ENCODE results near the gene MDC1.
A peak's percentile ranks its signal among the peaks of the same experiment; 100 is the strongest.
"Not testable (repeated sequence)": the region's sequence is repeated elsewhere in the genome, so short reads cannot be mapped to it uniquely, and the experiment has no call there.

MDC1 gene

DNA sequence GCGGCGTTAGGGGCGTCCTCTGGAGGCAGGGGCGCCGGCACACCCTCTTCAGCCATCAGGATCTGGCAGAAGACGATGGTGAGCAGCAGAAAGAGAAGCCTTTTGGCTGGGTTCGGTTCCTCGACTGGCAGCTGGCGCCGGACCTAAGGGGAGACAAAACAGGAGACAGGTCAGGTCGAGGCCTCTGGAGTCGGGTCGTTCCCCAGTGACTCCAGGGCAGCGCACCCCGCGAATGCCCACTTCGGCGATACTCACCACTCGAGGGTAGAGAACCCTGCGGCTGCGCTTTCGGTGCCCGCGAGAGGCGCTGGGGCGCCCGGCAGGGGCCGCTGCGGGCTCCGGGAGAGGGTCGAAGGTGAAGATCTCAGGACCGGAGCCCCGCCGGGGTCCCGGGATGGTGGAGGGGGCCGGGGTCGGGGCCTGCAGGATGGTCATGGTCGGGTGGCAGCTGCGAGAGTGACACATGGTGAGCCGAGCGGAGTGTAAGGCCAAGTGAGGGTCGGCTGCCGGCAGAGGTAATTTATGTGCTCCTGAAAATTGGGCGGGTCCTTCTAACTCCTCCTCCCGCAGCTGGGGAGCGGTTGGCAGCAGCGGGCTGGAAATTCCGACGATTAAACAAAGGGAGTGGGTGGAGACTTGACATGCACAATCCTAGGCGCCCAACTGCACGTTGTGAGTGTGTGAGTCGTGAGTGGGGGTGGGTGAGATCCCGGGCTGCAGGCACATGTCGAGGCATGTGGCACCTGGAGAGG, 27.1 kb upstream of the MDC1 start, which contains the start of gene IER3:
Gene IER3 (minus strand): TSS at position 494 of the 752 bp plus-strand sequence. CDS start 29 bp downstream, at position 465.
- DNase-seq, result peak; percentile 74

- no peak for DNase-seq
These were observed 26.3 kb upstream of the MDC1 start for GRCh38 chr6:30743099-30744053.

- DNase-seq, result peak; percentile 97
These were observed 25.4 kb upstream of the MDC1 start, which contains the start of gene FLOT1 for GRCh38 chr6:30742316-30743098. TSS of gene FLOT1 (minus strand) at chr6:30742687. CDS start at chr6:30742189, 498 bp downstream.

GRCh38 chr6:30741789-30742315, 24.8 kb upstream of the MDC1 start:
- DNase-seq, result no peak

DNA sequence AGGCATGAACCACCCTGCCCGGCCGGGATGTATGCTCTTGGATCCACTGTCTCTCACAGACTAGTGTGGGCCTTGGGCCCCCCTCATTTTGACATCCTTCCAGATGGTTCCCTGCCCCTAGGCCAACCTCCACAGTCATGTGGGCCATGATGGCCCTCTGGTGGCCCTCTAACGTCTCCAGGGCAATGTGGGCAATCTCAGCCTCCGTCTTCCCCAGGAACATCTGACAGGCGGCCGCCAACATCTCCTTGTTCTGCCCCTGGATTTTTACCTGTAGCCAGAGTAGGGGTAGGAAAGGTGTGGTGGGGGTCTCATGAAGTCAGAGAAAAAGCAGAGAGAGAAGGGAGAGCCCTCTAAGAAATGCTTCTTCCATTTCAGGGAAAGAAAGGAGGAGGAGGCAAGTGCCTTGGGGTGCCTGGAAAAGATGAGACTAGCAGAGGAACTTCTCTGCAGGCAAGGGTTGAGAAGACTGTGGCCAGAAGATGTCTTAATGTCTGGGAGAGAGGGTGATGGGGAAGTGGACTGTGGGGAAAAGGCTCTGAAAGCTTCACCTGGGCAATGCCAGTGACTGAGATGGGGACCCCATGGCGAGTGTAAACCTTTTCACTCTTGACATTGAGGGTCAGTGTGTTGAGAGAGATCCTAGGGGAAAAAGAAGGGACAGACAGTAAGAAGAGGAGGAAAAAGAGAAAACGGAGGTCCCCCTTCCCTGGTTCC, 24.1 kb upstream of the MDC1 start:
- DNase-seq, result no peak

DNA sequence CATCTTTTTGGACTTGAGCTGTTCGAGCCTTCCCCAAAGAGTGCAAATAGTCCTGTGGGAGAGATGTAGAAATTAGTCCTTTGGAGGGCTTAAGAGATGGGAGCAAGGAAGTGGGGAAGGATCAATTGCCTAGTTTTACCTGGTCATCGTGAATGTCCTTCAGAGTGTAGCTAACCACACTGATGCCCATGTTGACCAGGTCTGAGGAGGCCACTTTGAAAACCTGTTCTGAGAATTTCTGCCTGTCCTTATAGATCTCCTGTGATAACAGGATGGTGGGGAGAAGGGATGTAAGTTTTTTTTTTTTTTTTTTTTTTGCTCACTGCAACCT, 23.4 kb upstream of the MDC1 start:
- no peak for DNase-seq

DNA sequence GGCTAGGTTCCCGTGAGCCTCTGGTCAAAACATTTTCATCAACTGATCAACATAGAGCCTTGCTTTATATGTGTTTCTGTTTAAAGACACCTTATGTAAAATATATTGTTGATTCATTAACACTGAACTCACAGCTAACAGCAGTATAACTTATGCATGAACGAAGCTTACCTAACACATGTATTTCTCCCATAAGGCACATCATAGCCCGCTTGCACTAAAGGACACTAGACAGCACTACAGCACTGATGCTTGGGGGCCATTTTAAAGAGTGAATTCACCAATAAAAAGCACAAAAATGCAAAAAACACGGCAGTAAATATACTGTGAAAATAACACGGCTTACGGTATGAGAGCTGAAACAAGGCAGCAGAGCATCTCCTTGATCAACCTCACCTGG, 21.5 kb upstream of the MDC1 start:
- no peak for DNase-seq

- DNase-seq, result peak; percentile 30
These were observed 18.7 kb upstream of the MDC1 start for GRCh38 chr6:30735668-30736314.

GRCh38 chr6:30732237-30732943, 15.3 kb upstream of the MDC1 start:
- DNase-seq, result no peak

GRCh38 chr6:30730601-30731435, 13.7 kb upstream of the MDC1 start:
- peak; percentile 65 for DNase-seq

DNA sequence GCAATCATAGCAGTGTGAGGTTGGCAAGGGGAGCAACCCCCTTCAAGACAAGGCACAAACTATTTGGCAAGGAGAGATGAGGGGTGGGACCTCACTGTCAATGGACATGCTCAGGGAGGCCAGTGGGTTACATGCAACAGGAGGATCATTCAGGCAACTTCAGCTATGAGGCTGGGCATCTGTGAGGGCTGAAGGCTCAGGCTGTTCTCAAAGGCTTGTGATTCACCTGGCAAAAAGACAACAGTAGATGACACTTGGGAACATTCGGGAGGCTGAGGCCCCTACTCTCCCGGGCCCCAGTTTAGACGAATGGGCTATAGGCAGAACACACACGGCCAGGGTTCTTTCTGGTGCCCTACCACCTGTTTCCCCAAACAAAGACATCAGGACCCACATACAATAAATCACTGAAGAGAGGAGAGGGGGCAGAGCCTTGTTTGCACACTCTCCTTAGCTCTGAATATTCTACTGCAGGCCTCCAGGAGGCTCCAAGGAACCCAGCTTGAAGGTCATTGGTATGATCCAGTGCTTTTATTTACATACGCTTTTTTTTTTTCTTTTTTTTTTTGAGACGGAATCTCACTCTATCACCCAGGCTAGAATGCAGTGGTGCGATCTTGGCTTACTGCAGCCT, 11.0 kb upstream of the MDC1 start:
- DNase-seq, result peak; percentile 37

GRCh38 chr6:30726506-30727413, 9.7 kb upstream of the MDC1 start:
- no peak for DNase-seq

GRCh38 chr6:30725713-30726505, 8.8 kb upstream of the MDC1 start:
- DNase-seq, result peak; percentile 20

DNA sequence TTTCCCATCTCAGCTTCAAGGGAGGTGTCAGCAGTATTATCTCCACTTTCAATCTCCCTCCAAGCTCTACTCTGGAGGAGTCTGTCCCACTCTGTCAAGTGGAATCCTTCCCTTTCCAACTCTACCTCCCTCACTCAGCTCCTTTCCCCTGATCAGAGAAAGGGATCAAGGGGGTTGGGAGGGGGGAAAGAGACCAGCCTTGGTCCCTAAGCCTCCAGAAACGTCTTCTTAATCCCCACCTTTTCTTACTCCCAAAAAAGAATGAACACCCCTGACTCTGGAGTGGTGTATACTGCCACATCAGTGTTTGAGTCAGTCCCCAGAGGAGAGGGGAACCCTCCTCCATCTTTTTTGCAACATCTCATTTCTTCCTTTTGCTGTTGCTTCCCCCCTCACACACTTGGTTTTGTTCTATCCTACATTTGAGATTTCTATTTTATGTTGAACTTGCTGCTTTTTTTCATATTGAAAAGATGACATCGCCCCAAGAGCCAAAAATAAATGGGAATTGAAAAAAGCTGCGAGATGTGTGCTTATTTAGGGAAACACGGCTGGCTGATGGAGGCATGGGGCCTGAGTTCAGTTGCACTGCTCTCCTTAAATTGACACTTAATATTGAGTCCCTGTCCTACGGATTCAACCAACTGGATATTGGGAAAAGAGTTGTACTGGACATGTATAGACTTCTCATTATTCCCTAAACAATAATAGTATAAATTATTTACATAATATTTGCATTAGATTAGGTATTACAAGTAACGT, 8.0 kb upstream of the MDC1 start:
- DNase-seq, result no peak

DNA sequence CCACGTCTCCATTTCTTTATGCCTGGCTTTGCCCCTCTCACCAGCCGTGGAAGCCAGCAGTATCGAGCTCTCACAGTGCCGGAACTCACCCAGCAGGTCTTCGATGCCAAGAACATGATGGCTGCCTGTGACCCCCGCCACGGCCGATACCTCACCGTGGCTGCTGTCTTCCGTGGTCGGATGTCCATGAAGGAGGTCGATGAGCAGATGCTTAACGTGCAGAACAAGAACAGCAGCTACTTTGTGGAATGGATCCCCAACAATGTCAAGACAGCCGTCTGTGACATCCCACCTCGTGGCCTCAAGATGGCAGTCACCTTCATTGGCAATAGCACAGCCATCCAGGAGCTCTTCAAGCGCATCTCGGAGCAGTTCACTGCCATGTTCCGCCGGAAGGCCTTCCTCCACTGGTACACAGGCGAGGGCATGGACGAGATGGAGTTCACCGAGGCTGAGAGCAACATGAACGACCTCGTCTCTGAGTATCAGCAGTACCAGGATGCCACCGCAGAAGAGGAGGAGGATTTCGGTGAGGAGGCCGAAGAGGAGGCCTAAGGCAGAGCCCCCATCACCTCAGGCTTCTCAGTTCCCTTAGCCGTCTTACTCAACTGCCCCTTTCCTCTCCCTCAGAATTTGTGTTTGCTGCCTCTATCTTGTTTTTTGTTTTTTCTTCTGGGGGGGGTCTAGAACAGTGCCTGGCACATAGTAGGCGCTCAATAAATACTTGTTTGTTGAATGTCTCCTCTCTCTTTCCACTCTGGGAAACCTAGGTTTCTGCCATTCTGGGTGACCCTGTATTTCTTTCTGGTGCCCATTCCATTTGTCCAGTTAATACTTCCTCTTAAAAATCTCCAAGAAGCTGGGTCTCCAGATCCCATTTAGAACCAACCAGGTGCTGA, 7.0 kb upstream of the MDC1 start:
- DNase-seq, result not testable (repeated sequence)

Measured in MV-4-11 (cell line).